HG02943 (cell line): ENCODE data around the gene HMCN1.
"Not testable (repeated sequence)": the region's sequence is repeated elsewhere in the genome, so short reads cannot be mapped to it uniquely, and the experiment has no call there.

ENCODE experiments used
- ATAC-seq: cut with Tn5 transposase; IDR thresholded peaks from one replicate; pipeline ENCODE4 v1.9.1; 2021; ENCODE audit warnings: mild to moderate bottlenecking, low read depth, moderate library complexity; ENCODE audit not compliant: unreplicated experiment

HMCN1 gene

DNA sequence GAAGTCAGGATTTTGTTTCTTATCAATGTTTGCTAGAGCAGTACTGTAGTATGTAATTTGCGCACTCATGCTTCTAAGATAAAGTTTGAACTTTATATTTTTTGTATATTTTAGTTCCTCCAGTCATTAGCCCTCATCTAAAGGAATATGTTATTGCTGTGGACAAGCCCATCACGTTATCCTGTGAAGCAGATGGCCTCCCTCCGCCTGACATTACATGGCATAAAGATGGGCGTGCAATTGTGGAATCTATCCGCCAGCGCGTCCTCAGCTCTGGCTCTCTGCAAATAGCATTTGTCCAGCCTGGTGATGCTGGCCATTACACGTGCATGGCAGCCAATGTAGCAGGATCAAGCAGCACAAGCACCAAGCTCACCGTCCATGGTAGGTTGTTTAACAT lies 388.6 kb downstream of the HMCN1 start:
- ATAC-seq, result no peak

DNA sequence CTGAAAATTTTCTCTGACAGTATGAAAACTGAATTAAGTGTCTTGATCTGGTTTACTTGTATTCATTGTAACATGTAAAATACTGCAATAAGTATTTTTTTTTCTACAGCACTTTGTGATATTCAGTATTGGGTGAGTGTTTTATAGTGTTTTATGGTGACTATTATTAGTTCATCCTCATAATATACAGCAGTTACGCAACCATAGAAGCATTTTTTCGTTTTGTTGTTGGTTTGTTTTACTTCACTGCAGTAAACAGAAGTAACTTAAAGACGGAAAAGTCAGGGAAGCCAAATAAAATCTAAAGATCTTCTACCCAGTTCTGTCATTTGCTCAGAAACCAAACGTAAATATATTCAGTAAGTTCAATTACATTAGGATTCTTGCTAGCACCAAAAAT lies 390.8 kb downstream of the HMCN1 start:
- no peak for ATAC-seq

DNA sequence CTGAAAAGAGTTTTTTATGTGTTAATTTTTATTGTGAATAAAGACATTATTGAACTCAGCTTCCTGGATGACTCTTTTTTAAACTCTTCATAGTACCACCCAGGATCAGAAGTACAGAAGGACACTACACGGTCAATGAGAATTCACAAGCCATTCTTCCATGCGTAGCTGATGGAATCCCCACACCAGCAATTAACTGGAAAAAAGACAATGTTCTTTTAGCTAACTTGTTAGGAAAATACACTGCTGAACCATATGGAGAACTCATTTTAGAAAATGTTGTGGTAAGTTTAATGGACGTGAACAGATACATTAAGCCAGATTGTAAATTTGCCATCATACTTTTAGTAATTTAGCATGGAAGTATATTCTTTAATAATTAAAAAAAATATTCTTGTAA lies 391.3 kb downstream of the HMCN1 start:
- ATAC-seq, result no peak

DNA sequence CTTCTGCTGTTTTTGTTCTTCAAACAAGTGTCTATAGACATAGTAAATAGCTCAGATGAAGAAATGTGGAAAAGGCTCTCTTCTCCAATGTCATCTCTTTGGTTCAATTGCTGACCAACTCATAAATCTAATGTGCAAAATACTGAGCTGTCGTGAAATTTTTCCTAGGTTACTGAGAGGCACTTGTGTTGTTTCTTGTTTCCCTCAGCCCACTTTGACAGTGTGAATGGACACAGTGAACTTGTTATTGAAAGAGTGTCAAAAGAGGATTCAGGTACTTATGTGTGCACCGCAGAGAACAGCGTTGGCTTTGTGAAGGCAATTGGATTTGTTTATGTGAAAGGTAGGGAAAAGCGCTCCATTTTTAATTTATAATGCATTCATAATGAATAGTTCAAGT lies 395.6 kb downstream of the HMCN1 start:
- no peak for ATAC-seq

DNA sequence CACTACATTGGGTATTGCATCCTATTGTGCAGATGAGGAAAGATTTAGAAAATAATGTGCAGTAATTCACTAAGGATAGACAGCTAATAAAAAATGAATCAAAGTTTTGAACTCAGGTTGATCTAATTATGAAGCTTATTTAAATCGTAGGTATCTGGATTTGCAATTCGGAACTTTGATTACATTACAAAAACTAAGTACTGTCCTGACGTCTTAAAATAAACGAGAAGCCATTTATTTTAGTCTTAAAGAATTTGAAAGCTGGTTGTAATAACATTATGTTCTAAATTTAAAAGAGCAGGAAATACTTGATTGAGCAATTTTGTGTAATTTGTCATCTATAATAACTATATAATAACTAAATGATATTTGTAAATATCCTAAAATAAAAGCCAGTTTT lies 404.9 kb downstream of the HMCN1 start:
- no peak for ATAC-seq

DNA sequence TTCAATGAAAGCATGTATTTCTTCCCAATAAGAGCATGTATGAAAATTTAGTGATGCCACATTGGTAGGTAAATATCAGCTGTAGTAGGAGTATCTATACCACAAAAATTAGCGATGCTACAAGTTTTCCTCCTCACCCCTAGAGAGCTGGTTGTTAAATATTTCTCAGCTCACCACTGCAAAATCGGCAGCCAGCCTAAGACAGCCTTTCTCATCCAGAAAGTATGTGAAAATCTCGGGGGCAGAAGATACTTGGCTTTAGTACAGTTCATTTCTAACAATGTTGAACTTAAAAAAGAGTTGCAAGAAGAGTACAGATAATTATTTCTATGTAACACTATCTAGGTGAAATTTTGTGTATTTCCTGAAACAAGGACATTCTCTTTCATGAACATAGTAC lies 405.5 kb downstream of the HMCN1 start:
- ATAC-seq, result no peak

DNA sequence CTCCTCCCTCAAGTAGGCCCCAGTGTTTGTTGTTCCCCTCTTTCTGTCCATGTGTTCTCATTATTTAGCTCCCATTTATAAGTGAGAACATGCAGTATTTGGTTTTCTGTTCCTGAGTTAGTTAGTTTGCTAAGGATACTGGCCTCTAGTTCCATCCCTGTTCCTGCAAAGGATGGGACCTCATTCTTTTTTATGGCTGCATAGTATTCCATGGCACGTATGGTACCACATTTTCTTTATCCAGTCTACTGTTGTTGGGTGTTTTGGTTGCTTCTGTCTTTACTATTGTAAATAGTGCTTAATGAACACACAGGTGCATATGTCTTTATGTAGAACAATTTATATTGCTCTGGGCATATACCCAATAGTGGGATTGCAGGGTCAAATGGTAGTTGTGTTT lies 408.0 kb downstream of the HMCN1 start:
- no peak for ATAC-seq

DNA sequence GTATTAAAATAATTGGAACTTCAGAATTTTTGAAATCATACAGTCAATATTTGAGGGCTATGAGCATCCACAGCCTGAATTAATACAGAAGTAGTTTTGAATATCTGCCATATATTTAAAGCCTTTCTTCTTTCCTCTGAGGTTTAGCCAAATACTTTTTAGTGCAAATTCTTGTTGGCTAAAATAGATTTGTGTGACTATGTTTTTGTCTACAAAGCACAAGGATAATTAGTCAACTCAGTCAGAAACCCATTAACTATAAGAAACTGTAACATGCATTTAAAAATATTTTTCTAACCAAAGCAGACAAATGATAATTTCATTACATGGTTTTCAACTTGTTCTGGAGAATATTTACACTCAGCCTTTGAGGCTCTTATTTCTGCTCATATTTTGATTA lies 408.7 kb downstream of the HMCN1 start:
- no peak for ATAC-seq

DNA sequence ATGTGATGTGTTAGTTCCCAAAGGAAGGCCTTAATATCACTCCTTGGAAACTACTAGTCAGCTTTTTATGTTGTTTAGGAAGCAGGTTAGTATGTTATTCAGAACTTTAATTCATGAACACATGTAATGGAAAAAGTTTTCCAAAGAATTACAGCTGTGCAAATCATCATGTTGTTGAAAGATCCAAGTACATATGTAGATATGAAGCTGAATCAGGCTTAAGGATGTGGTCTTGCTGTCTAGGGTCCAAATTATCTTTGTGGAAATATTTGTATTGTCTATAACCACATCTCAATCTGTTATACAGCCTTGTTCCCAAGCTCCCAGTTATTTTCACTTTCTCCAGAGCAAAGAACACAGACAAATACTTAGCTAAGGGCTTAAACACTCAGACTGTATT lies 409.3 kb downstream of the HMCN1 start:
- no peak for ATAC-seq

DNA sequence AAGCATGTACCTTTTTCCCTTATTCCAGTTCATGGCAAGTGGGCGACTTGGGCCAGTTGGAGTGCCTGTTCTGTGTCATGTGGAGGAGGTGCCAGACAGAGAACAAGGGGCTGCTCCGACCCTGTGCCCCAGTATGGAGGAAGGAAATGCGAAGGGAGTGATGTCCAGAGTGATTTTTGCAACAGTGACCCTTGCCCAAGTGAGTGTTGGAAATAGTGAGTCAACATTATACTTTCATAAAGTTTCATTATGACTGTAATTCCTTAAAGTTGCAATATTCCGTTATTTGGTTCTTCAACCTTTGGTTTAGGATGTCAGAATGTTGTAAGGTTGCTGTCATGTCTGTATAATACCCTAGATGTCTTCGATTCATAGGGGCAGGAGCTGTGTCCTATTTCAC lies 410.3 kb downstream of the HMCN1 start:
- ATAC-seq, result no peak

DNA sequence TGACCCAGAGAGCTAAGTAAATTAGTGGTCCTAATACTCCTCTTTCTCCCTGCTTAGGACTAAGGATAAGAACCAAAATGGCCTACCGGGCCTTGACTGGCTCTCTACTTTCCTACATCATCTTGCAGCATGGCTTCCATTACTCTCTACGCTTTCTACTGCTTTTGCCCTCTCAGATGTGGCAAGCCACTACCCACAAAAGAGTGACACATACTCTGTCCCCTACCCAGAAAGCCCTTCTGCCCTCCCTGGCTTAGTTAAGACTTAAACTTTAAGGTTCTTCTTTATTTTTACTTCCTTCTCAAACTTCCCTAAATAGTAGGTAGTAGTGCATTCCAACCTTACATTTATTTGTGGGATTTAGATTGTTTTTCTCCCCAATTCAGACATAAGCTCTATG lies 412.8 kb downstream of the HMCN1 start:
- ATAC-seq, result no peak

DNA sequence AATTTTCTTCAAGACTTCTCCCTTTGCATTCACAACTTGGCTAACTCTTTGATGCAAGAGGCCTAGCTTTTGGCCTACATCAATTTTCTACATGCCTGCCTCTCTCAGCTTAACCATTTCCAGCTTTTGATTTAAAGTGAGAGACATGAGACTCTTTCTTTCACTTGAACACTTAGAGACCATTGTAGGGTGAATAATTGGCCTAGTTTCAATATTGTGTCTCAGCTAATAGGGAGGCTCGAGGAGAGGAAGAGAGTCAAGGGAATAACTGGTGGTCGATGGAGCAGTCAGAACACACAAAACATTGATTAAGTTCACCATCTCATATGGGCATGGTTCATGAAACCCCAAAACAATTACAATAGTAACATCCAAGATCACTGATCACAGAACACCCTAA lies 415.4 kb downstream of the HMCN1 start:
- no peak for ATAC-seq

DNA sequence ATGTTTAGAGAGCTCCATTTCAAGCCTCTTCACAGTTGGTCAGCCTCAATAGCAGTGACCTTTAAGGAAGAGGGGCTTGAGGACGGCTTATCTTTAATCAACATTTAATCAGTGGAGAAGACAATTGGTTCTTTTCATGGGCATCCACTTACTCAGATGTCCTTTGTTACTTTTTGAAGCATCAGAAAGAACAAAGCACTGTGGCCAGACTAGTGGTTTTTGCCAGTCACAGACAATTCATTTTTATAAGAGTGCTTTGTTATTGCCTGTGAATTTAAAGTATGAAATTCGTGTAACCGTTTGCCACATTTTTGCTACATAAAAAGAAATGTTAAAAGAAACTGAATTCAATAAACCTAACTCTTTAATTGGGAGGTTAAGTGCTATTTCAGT lies 418.0 kb downstream of the HMCN1 start:
- no peak for ATAC-seq

DNA sequence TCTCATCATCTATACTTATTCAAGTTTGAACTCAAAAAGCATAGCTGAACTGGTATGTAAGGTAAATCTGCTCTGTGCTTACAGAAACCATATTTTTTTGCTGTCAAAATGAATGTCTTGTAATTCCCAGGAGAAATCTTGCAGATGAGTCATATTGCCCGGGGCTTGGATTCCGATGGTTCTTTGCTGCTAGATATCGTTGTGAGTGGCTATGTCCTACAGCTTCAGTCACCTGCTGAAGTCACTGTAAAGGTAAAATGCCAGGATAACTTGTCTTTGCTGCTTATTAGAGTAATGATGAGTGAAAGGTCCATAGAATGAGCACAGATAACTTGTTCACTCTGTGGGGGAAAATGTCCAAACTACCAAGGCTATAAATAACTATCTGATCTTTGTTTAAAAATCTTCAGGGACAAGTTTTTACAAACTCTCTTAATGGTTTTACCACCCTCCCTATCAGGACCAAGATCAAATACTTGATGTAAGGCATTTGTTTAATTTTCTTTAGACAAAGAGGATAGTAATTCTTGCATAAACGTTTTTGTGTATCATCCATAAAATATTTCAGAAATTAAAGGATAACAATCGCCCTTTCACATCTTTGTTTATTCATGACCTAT lies 418.5 kb downstream of the HMCN1 start:
- no peak for ATAC-seq

DNA sequence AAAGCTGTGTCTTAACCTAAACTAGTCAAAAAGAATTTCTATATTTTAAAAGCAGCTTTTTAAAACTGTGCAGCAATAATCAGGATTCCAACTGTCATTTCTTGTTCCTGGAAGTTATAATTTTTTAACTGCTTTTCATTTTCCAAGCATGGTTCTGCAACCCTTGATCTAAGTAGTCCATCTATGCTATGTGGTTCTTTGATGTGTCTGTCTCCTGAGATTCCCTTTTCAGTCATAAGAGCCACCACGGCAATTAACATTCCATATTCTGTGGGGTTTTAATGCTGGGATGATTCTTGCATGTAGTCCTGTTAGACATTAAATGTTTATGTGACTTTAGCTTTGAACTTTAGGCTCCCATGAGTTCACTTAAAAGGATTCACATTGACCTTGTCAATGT lies 420.5 kb downstream of the HMCN1 start:
- ATAC-seq, result no peak

DNA sequence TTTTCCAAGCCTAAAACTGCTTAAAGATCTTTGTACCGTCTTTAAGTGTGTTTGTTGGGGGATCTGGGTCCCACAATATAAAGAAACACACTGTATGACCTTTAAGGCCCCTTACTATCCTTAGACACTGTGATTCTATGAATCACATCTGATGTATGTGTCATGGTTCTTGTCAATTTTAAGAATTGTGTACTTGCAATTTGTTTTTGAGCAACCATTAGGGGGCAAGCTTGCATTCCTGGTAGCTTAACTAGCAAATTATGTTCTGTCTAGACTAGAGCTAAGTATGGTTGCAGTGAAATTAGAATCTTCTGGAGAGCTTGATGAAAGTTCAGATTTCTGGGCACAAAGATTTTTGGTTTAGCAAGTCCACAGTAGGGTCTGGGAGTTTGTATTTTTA lies 421.4 kb downstream of the HMCN1 start:
- peak; percentile 63 for ATAC-seq

DNA sequence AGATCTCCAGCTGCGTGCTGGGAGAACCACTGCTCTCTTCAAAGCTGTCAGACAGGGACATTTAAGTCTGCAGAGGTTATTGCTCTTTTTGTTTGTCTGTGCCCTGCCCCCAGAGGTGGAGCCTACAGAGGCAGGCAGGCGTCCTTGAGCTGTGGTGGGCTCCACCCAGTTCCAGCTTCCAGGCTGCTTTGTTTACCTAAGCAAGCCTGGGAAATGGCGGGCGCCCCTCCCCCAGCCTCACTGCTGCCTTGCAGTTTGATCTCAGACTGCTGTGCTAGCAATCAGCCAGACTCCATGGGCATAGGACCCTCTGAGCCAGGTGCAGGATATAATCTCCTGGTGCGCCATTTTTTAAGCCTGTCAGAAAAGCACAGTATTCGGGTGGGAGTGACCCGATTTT lies 428.7 kb downstream of the HMCN1 start:
- ATAC-seq, result not testable (repeated sequence)

DNA sequence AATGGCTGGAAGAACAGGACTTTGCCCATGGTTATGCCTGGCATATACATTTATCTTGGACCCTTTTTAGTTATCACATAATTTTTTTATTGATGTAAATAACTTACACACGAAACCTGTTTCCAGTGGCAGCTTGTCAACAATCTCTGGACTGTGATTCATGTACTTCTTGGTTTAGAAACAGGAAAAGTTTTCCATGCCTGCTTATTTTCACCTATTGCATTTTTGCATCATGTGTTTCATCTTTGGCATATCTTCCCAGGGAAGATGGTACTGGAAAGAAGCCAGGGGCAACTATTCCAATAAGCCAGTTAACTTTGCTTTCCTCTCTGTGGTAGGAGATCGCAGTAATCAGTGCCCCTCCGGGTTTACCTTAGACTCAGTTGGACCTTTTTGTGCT lies 430.6 kb downstream of the HMCN1 start:
- no peak for ATAC-seq

DNA sequence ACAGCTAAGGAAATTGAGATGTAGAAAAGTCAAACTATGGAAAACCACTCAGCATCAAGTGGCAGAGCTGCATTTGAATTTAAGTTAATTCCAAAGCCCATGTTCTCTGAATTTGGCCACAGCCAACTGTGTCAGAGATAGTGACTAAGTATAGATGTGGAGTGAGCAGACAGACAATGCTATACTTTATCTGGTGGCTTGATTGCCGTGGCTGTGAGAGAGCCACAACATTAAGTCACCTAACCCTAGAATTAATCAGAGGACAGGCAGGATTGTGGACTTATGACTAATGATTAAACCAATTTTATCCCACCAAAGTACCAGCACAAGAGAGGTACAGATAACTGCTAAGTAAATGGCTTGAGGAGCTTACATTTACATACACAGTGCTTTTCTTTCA lies 431.1 kb downstream of the HMCN1 start:
- ATAC-seq, result no peak

DNA sequence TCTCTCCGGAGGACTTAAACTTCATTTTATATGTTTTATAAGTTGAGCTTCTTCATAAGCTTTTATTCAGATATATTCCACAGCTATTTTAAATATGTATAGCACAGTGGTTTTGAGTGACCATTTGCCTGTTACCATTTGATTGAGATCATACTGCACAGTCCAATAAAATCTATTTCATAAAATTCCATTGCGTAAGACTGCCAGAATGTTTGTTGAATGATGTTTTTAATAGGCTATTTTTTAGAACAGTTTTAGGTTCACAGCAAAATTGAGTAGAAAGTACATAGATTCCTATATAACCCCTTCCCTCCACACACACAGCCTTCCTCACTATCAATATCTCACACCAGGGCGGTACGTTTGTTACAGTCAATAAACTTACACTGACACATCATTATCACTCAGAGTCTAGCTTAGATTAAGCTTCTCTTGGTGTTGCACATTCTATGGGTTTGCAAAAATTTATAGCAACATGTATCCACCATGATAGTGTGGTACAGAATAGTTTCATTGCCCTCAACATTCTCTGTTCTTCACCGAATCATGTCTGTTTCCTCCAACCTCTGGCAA lies 433.0 kb downstream of the HMCN1 start:
- no peak for ATAC-seq

DNA sequence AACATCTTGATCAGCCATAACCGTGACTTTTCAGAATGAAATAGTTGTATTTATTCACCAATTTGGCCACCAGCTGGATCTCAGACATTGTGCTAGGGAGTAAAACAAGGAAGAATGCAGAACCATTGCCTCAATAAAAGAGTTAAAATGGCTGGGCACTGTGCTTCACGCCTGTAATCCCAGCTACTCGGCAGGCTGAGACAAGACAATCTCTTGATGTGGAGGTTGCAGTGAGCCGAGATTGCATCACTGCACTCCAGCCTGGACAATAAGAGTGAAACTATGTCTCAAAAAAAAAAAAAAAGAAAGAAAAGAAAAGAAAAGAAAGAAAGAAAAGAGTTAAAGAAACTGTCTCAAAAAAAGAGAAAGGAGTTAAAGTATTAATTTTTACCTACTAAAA lies 441.4 kb downstream of the HMCN1 start:
- ATAC-seq, result no peak

DNA sequence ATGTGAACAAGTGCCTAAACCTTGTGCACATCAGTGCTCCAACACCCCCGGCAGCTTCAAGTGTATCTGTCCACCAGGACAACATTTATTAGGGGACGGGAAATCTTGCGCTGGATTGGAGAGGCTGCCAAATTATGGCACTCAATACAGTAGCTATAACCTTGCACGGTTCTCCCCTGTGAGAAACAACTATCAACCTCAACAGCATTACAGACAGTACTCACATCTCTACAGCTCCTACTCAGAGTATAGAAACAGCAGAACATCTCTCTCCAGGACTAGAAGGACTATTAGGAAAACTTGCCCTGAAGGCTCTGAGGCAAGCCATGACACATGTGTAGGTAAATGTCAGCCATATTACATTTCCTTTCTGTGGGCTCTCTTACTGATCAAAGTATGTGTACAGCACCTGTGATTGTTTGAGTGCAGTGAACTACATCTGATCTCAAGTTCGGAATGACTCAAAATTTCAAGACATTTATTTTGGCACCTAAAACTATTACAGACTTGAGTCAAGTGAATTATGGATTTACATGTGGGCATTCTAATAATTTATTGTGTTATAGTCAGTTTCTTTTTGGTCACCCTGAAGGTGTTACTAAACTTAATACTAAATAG lies 444.3 kb downstream of the HMCN1 start:
- ATAC-seq, result no peak
